NOMO-1 treated with dmso at 0.1 percent for 144 hours (cell line): ENCODE measurements around the gene ST6GALNAC6.

Experiments
- DNase-seq: peaks from one replicate; lab custom pipeline; 2025; ENCODE audit not compliant: unreplicated experiment; lab: John Stamatoyannopoulos, UW

ST6GALNAC6 gene

GRCh38 chr9:127934248-127934647 lies 34.8 kb upstream of the ST6GALNAC6 start:
- DNase-seq: no peak

- DNase-seq: no peak
Observed at GRCh38 chr9:127931092-127931881, 31.9 kb upstream of the ST6GALNAC6 start.

DNA sequence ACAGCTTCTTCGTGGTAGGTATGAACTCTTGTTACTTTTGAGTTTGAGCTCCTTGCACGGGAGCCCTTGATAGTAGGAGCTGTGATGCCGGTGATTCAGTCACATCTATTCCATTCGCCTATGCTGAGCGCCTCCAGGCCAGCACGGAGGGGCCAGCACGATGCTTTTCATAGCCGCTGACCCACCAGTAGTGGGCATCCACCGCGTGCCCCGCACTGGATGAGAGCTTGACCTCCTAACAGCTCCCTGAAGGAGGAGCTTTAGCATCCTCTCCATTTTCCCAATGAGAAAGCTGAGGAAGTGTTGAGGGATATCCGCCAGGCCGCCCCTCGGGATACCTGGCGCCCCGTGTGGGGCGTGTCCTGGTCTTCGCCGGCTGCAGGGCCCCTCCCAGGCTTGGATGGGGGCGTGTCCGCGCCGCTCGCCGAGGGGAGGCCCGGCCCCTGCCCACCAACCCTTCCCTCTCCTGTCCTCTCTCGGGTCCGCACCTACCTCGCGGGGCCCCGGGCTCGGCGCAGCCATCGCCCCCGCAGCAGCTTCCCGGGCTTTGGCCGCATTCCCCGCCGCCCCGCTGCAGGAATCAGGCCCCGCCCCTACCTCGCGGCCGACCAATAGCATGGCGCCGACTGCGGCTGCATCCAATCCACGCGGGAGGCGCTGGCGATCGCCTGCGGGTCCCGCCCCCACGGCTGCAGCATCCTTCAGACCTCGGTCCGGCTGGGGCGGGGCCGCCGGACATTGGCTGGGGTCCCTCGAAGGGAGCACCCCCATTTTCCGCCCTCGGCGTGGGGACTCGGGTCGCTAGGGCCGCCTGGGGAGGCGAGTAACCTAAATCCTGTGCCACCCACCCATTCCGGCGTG lies 31.1 kb upstream of the ST6GALNAC6 start, which contains the start of gene PIP5KL1:
PIP5KL1 (minus strand) TSS at position 547 of the 861 bp plus-strand sequence; CDS start at position 522, 25 bp downstream.
- DNase-seq: peak; percentile 31

- DNase-seq: no peak
Observed at GRCh38 chr9:127929625-127929979, 30.2 kb upstream of the ST6GALNAC6 start.

- DNase-seq: no peak
Observed at GRCh38 chr9:127928676-127929624, 29.5 kb upstream of the ST6GALNAC6 start.

DNA sequence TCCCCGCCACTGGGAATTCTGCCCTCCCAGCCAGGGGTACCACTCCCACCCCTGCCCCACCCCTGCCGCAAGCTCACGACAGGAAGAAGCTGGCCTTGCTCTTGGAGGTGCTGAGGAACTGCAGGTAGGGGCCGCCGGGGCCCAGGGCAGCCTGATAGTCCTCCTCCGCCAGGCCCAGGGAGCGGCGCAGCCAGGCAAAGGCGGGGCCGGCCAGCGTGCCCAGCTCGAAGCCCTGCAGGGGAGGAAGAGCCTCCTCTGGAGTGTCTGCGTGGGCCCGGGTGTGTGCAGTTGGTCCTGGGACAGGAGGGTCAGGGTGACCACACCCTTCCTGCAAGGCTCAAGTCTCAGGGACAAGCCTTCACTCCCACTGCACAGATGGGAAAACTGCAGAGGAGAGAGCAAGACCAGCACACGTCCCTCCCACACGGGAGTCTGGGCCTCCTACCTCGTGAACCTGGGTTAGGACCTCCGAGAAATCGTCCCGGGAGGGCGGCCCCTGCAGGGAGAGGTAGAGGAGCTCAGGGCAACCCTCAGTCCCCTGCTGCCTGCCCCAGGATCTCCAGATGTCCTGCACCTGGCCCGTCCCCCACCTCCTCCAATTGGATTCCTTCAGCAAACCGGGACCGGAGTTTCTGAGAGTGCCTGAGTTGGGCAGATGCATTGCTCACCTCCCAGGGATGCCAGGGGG lies 28.7 kb upstream of the ST6GALNAC6 start:
- DNase-seq: no peak

DNA sequence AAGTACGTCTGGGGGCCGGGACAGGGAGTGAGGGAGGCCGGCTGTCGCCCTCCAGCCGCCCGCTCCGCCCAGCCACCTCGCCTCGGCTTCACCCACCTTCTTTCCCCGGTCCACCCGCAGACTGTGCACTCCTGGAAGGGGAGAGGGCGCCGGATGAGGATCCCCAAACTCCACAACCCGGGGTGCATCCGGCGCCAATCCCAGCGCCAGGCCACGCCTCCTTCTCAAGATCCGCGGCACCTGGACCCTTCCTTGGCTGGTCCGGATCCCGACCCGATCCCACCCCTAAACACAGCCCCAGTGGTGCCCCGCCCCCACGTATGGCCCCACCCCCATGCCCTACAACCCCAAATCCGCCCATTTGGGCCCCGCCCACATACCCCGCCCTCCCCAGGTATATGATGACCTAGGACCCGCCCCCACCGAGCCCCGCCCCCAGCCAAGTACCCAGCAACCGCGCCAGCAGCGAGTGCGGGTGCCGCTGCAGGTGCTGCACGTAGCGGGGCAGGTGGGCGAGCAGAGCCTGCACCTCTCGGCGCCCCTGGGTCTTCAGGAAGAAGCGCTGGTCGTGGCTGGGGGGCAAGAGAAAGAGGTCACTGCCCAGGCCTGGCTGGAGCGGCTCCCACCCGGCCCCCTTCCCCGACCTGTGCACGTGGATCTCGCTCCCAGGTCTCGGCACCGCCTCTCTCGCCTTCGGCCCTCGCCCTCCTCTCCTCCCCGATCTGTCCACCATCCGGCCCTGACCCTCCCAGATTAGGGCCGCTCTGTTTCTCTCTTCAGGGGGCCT lies 28.0 kb upstream of the ST6GALNAC6 start:
- no peak for DNase-seq

DNA sequence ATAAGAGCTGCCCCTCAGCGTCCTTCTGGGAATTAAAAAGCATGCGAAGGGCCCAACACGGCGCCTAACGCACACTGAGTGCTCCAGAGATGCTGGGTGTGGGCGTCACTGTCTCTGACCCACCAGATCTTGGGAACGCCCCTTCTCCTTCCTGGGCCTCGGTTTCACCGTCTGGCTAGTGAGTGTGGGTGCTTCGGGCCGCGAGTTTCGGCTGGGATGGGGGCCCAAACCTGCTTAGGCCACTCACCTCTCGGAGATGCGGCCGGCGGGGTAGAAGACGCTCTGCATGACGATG lies 27.4 kb upstream of the ST6GALNAC6 start:
- DNase-seq: no peak

GRCh38 chr9:127925959-127926905 lies 26.8 kb upstream of the ST6GALNAC6 start:
- no peak for DNase-seq

DNA sequence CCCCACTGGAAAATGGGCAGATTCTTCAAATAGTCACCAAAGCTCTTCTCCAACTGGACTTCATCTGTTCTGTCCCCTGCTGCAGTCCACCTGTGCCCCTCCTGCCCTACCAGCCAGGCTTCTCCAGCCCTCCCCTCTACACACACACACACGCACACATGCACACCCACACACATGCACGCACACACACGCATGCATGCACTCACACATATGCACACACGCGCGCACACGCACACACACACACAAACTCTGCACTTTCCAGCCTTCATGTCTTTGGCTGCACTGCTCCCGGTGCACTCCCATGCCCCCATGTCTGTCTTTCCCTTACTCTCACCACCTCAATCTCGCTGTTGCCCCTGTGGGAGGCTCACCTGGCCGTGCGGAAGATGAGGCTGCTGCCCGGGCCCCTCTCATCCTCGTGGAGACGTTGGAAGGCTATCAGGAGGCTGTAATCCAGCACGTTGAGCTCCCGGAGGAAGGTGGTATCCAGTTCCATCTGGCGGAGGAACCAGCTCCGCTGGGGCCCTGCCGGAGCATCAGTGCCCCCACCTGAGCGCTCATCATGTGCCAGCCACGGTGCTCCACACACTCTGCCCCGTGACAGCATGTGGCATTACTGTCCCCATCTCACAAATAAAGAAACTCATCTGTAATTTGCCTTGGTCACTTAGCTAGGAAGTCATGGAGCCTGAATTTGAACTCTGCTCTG lies 25.5 kb upstream of the ST6GALNAC6 start:
- no peak for DNase-seq

DNA sequence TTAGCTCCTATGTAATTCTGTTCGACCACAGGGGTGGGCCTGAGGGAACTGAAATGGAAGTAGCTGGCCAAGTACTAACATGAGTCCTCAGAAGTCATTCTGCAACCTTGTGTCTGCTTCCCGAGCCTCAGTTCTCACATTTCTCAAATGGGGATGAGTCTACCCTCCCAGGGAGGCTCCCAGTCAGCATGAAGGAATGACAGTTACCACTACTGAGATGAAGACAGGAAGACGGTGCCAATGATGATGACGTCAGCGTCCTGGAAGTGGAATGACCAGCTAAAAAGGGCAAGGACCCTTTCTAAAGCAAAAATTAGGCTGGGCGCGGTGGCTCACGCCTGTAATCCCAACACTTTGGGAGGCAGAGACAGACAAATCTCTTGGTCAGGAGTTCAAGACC lies 24.4 kb upstream of the ST6GALNAC6 start:
- no peak for DNase-seq

GRCh38 chr9:127923046-127923445 lies 23.6 kb upstream of the ST6GALNAC6 start:
- no peak for DNase-seq

GRCh38 chr9:127921557-127922120 lies 22.2 kb upstream of the ST6GALNAC6 start:
- DNase-seq: peak; percentile 17

GRCh38 chr9:127920794-127921193 lies 21.4 kb upstream of the ST6GALNAC6 start:
- DNase-seq: no peak

GRCh38 chr9:127919253-127919815 lies 19.9 kb upstream of the ST6GALNAC6 start:
- DNase-seq: peak; percentile 27

- DNase-seq: no peak
Observed at GRCh38 chr9:127918183-127919107, 19.0 kb upstream of the ST6GALNAC6 start.
